Kidney (tissue), 14 donors: ENCODE data around the gene RIOK1. TPM values are rescaled to one million over a fixed set of nuclear protein-coding genes. Genes with fewer than 3 reads are reported as not detected.

Source experiments
- DNase-seq, 5 donors: peaks; one replicate each; pipeline ENCODE4 v3.0.0-alpha.2; 2013 to 2020
- FAIRE-seq: peaks from 2 replicates; lab custom pipeline; 2012; peaks lifted over from hg19 to GRCh38; lab: Jason Lieb, UNC
- H3K27ac ChIP-seq, 2 donors: one replicate each; pipeline ENCODE4 v1.7.0; 2013; ENCODE audit warnings: low read depth in 2 of 2, low read length in 2 of 2, inconsistent platforms in 1 of 2
- H3K27me3 ChIP-seq: one replicate; pipeline ENCODE4 v1.7.1; 2013; ENCODE audit warnings: low read length, inconsistent platforms; ENCODE audit not compliant: control insufficient read depth, insufficient read depth
- H3K36me3 ChIP-seq, 3 donors: one replicate each; pipeline versions ENCODE4 v1.7.0 to v1.7.1; 2013; ENCODE audit warnings: low read length in 3 of 3, control low read depth in 1 of 3, inconsistent platforms in 1 of 3; ENCODE audit not compliant: insufficient read depth in 3 of 3, control insufficient read depth in 2 of 3
- H3K4me1 ChIP-seq, 3 donors: one replicate each; pipeline versions ENCODE4 v1.7.0 to v1.7.1; 2013; ENCODE audit warnings: low read length in 3 of 3, inconsistent platforms in 1 of 3, low read depth in 1 of 3; ENCODE audit not compliant: control insufficient read depth in 2 of 3, insufficient read depth in 2 of 3
- H3K4me3 ChIP-seq, 3 donors: one replicate each; pipeline versions ENCODE4 v1.7.0 to v1.8.1; 2013; ENCODE audit warnings: low read length in 3 of 3, control low read depth in 1 of 3, inconsistent platforms in 1 of 3
- H3K9ac ChIP-seq, 3 donors: one replicate each; pipeline versions ENCODE4 v1.7.0 to v1.7.1; 2013; ENCODE audit warnings: low read length in 3 of 3, control low read depth in 1 of 3, inconsistent platforms in 1 of 3
- H3K9me3 ChIP-seq, 3 donors: one replicate each; pipeline versions ENCODE4 v1.7.0 to v1.7.1; 2013; ENCODE audit warnings: low read length in 3 of 3, control low read depth in 1 of 3, inconsistent platforms in 1 of 3; ENCODE audit not compliant: control insufficient read depth in 2 of 3, insufficient read depth in 1 of 3
- CTCF ChIP-seq: IDR thresholded peaks from 3 replicates; pipeline ENCODE4 v1.5.1; 2012; ENCODE audit warnings: mild to moderate bottlenecking, moderate library complexity, borderline replicate concordance; ENCODE audit not compliant: insufficient read depth; ENCODE audit errors: extremely low read depth
- intact Hi-C: fragments of 100-400 bp; cut with DNase I; formaldehyde crosslinking; loops from one replicate; pipeline ENCODE4 v1.11.1; 2022
- polyA plus RNA-seq: library from polyadenylated mRNA; stranded (reverse); fragments of 350-450 nt; fragmentation: Illumina TruSeq; extraction: RNeasy Lipid Tissue Mini Kit (QIAGEN cat#74804); gene quantifications from one replicate; pipeline ENCODE4 v1.2.3, GENCODE V29; 2014; ENCODE audit warnings: low read depth, low replicate concordance; ENCODE audit not compliant: insufficient read depth
- total RNA-seq: library from RNA; stranded (reverse); fragmentation: NEBNext Ultra II Directional; extraction: Animal tissue kit (Norgen Biotek cat#: 25700); gene quantifications from one replicate; pipeline ENCODE4 v1.2.1, GENCODE V29; 2021
- donor health status: control.
- donor health status: control.
- donor health status: control.
- donor health status: control.
- donor health status: control.
- donor health status: DM: yes; HTN: yes; CAD: no.
- donor health status: Normal renal cell carcinoma (clear cell type).

The RIOK1 gene
- total and polyA plus RNA-seq, 2 donors from 2014 or later: 8.5 to 19.8 TPM

DNA sequence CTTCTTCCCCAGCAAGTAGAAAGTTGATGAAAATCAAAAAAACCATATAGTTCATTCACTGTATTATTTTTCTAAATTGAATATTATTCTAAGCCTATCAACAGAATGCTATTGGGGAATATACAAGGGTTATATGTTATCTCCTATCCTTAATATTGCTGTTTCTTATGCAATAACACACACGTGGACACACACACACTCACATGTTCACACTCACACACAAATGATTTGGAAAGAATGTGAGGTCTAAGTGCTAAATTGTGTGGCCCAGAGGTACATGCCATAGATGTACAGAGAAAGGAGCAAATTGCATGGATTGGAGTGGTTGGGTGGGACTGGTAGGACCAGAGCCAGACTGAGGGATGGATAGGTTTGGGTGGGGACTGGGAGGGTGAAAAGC is 45.1 kb downstream of the RIOK1 start:
- Histone ChIP-seq H3K27me3 (no peaks in the 10 kb centered on the region), H3K36me3 (no peaks in the 10 kb centered on the region), H3K4me1 (no peaks in the 10 kb centered on the region), H3K9me3 (no peaks in the 10 kb centered on the region), H3K27ac (no peak overlapping the region), H3K9ac (no peak overlapping the region), H3K4me3 (no peak overlapping the region)
- intact Hi-C loops: no loop called here
- DNase-seq (no peak), FAIRE-seq (no peak)
- TF ChIP-seq CTCF: no peak

DNA sequence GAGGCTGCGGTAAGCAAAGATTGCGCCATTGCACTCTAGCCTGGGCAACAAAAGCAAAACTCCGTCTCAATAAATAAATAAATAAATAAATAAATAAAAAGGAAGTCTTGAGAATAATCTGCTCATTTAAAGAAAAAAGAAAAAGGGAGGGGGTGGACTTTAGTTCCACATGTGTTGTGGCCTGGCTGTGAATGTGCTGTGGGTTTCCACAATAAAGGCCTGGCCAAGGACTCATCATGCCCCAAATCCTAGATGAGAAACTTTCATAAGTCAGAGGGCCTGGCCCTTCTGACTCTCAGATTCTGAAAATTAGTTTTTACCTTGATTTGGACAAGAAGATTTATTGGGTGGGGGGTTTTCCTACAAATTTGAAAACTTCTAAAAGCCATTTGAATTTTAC is 48.4 kb downstream of the RIOK1 start:
- Histone ChIP-seq H3K27ac (no peak overlapping the region), H3K4me3 (no peak overlapping the region), H3K36me3 (no peaks in the 10 kb centered on the region), H3K9ac (no peak overlapping the region), H3K9me3 (no peaks in the 10 kb centered on the region), H3K4me1 (no peaks in the 10 kb centered on the region), H3K27me3 (no peaks in the 10 kb centered on the region)
- intact Hi-C loops: no loop called here
- no peak for TF ChIP-seq CTCF
- DNase-seq (no peak), FAIRE-seq (no peak)

DNA sequence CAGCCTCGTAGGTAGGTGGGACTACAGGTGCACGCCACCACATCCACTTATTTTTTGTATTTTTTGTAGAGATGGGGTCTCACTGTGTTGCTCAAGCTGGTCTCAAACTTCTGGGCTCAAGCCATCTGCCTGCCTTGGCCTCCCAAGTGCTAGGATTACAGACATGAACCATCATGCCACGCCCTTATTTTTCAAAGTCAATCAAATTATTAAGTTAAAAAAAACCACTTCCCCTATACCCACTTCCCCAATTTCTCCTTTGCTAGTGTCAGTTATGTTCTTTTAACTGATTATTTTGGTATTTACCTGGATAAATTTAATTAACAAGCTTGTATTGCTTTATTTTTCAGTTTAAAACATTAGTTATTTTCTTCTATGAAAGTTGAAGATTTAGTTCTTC is 49.6 kb downstream of the RIOK1 start:
- H3K9ac ChIP-seq: no peak overlapping the region
- H3K9me3 ChIP-seq: no peaks in the 10 kb centered on the region
- no peak for FAIRE-seq
- no peak for TF ChIP-seq CTCF
- DNase-seq: no peak
- H3K27me3 ChIP-seq: no peaks in the 10 kb centered on the region
- H3K27ac ChIP-seq: no peak overlapping the region
- intact Hi-C loops: no loop called here
- H3K4me1 ChIP-seq: no peaks in the 10 kb centered on the region
- H3K36me3 ChIP-seq: no peaks in the 10 kb centered on the region
- H3K4me3 ChIP-seq: no peak overlapping the region

GRCh38 chr6:7440476-7440875 is 50.9 kb downstream of the RIOK1 start:
- no peak overlapping the region for H3K27ac ChIP-seq
- no peaks in the 10 kb centered on the region for H3K36me3 ChIP-seq
- H3K27me3 ChIP-seq: no peaks in the 10 kb centered on the region
- no peaks in the 10 kb centered on the region for H3K9me3 ChIP-seq
- H3K4me1 ChIP-seq: no peaks in the 10 kb centered on the region
- DNase-seq (no peak), FAIRE-seq (no peak)
- no peak for TF ChIP-seq CTCF
- no peak overlapping the region for H3K4me3 ChIP-seq
- H3K9ac ChIP-seq: no peak overlapping the region
- intact Hi-C loops: no loop called here
